ENCODE measurements around the gene HLA-B.

The HLA-B gene

GRCh38 chr6:31308050-31308844 lies 48.7 kb downstream of the HLA-B start:
- Histone ChIP-seq H3K4me1 (peaks cover 0 to 11% (median 9%) of the 10 kb centered on the region in 4 donors), H3K9me3 (no peaks in the 10 kb centered on the region), H3K27ac (no peak overlapping the region), H3K36me3 (no peaks in the 10 kb centered on the region), H3K27me3 (peaks cover 0 to 48% of the 10 kb centered on the region in 2 donors), H3K4me3 (peak overlapping the region; percentile 21 to 37)
- intact Hi-C loops (cut with DNase I; ENCODE audit: low total_unique reads): no loop called here
- no peak for DNase-seq
- TF ChIP-seq CTCF (IDR thresholded peaks at IDR 0.05): no peak

GRCh38 chr6:31307669-31308049 lies 49.3 kb downstream of the HLA-B start:
- no peak for DNase-seq
- no peak for TF ChIP-seq CTCF (IDR thresholded peaks at IDR 0.05)
- Histone ChIP-seq H3K36me3 (no peaks in the 10 kb centered on the region), H3K27ac (no peak overlapping the region), H3K9me3 (no peaks in the 10 kb centered on the region), H3K27me3 (peaks cover 0 to 48% of the 10 kb centered on the region in 2 donors), H3K4me3 (no peak overlapping the region), H3K4me1 (peaks cover 0 to 11% (median 9%) of the 10 kb centered on the region in 4 donors)
- intact Hi-C loops (cut with DNase I; ENCODE audit: low total_unique reads): no loop called here

GRCh38 chr6:31305703-31306219 lies 51.2 kb downstream of the HLA-B start:
- Histone ChIP-seq H3K9me3 (no peaks in the 10 kb centered on the region), H3K4me1 (peaks cover 0 to 11% (median 9%) of the 10 kb centered on the region in 4 donors), H3K27me3 (peaks cover 0 to 50% of the 10 kb centered on the region in 2 donors), H3K4me3 (no peak overlapping the region), H3K36me3 (no peaks in the 10 kb centered on the region), H3K27ac (no peak overlapping the region)
- intact Hi-C loops (cut with DNase I; ENCODE audit: low total_unique reads): no loop called here
- TF ChIP-seq CTCF (IDR thresholded peaks at IDR 0.05): no peak
- DNase-seq: no peak

GRCh38 chr6:31304683-31305082 lies 52.3 kb downstream of the HLA-B start:
- Histone ChIP-seq H3K27me3 (peaks cover 0 to 51% of the 10 kb centered on the region in 2 donors), H3K4me1 (peaks cover 0 to 11% (median 9%) of the 10 kb centered on the region in 4 donors), H3K36me3 (no peaks in the 10 kb centered on the region), H3K27ac (no peak overlapping the region), H3K9me3 (no peaks in the 10 kb centered on the region), H3K4me3 (no peak overlapping the region)
- TF ChIP-seq CTCF (IDR thresholded peaks at IDR 0.05): no peak
- no peak for DNase-seq
- intact Hi-C loops (cut with DNase I; ENCODE audit: low total_unique reads): no loop called here

All from tibial artery (tissue), 4 donors.